Subcutaneous adipose tissue (tissue), 4 donors: ENCODE data around the gene WDR6. TPM values are rescaled to one million over a fixed set of nuclear protein-coding genes. Genes with fewer than 3 reads are reported as not detected.

Source experiments
- total RNA-seq, 4 donors: library from RNA; depleted of rRNA; stranded (reverse); fragments of >200 nt; gene quantifications; one replicate each; pipeline ENCODE4 v1.1.0, GENCODE V29; 2016
- TF ChIP-seq, protein P1 (sequence below): fragments of 450-650 bp; IDR thresholded peaks from one replicate; pipeline ENCODE4 v1.5.1; 2016; ENCODE audit warnings: low read depth, mild to moderate bottlenecking, control low read depth, antibody characterized with exemption, moderate library complexity

Gene WDR6
- total RNA-seq, 4 donors from 2014 or later, result 23.8 to 60.2 (median 56.0) TPM

DNA sequence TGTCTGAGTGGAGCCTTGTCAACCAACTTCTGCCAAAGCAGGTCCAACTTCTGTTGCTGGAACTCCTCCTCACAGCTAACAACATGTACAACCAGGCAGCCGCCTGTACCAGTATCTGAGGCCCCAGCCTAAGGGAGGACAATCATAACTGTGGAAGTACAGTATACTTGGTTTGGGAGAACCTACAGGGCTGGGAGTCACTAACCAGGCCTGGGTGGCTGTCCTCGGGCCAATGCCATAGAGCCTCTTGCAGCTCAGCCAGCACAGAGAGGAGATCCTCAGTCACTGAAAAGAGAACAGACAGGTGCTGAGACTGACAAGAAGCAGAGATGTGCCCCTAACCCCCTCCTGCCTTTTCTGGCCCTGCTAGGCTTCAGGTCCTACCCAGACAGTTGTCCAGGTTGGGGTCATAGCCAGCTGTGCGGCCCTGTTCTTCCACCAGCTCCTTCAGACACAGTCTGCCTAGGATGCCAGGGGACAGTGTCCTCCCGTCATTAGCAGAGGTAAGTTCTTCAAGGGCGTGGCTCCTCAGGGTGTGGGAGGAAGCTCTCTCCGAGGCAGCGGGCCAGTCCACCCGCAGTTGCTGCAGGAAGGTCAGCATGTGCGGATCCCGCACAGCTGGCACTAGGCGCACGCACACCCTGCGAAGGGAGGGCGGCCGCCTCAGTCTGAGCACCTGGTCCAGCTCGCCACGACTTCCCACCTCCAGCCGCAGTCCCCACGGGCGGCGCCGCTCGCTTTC, 10.2 kb downstream of the WDR6 start:
- TF ChIP-seq, protein P1, sequence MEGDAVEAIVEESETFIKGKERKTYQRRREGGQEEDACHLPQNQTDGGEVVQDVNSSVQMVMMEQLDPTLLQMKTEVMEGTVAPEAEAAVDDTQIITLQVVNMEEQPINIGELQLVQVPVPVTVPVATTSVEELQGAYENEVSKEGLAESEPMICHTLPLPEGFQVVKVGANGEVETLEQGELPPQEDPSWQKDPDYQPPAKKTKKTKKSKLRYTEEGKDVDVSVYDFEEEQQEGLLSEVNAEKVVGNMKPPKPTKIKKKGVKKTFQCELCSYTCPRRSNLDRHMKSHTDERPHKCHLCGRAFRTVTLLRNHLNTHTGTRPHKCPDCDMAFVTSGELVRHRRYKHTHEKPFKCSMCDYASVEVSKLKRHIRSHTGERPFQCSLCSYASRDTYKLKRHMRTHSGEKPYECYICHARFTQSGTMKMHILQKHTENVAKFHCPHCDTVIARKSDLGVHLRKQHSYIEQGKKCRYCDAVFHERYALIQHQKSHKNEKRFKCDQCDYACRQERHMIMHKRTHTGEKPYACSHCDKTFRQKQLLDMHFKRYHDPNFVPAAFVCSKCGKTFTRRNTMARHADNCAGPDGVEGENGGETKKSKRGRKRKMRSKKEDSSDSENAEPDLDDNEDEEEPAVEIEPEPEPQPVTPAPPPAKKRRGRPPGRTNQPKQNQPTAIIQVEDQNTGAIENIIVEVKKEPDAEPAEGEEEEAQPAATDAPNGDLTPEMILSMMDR, result no peak

- TF ChIP-seq, protein P1, result no peak
Measured at GRCh38 chr3:49017971-49018706, 10.9 kb downstream of the WDR6 start, which contains the start of gene DALRD3. Gene DALRD3, minus strand, starts transcription at chr3:49018580. Its CDS starts 16 bp downstream, at chr3:49018564.

DNA sequence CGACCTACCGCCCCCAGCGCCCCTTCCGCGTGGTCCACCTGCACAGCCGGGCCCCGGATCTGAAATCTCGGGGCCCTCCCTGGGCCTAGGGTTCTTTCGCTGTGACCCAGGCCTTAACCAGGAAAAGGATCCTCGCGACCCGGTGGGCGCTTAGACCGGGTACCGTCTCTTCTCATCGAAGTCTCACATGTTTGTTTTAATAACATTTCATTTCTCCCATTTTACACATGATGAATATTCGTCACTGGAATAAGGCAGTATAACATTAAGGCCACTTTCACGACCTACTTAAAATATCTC, 11.5 kb downstream of the WDR6 start:
- TF ChIP-seq, protein P1, result no peak

DNA sequence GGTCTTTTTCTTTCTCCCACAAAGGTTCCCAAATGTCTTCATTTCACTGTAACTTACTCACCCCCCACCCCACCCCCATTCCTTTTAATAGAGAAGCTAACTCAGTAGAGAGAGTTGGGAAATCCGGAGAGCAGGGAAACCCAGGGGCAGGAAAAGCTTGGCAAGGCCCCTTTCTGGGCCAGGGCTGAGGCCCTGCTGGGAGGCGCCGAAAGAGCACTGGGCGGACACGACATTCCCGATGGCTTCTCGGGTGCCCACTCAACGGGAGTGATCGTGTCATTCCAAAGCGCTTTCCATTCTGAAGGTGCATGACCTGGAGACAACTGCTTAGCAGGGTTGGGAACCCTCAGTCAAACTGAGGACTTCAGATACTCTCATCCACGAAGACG, 12.7 kb downstream of the WDR6 start:
- TF ChIP-seq, protein P1, result no peak

DNA sequence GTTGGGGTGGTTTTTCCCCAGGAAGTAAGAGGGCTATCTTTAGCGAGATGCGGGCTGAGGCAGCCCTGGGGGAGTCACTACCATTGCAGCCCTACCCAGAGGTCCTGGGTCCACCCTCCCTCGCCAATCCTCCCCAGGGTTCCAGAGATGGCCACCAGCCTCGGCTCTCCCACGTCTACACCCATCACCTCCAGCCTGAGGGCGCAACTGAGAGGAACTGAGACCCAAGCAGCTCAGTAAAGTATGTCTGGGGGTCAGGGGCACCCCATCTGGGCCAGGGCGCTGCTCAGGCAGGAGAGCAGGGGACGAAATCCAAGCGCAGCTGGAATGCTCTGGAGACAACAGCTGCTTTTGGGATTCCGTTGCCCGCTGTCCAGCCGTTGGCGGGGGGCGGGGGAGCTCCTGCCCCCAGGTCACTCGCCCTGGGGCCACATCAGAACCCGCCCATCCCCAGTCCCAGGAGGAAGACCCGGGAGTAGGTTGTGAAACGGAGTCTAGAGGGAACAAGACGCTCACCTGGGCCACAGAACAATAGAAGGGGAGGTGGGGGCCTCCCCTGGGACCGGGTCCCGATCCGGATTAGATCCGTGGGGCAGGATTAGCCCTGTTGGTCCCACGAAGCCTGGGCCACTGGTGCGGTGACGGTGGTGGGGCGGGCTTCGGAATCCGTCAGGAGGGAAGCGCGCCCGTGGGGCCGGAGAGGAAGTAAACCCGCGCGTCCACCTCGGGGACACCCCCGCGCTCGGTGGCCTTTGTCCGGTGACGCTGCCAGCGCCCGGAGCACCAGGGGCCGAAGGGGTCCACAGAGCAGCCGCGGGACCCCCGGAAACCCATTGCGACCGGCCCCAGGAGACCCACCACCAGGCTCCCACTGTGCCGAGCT, 13.4 kb downstream of the WDR6 start:
- TF ChIP-seq, protein P1, result no peak

DNA sequence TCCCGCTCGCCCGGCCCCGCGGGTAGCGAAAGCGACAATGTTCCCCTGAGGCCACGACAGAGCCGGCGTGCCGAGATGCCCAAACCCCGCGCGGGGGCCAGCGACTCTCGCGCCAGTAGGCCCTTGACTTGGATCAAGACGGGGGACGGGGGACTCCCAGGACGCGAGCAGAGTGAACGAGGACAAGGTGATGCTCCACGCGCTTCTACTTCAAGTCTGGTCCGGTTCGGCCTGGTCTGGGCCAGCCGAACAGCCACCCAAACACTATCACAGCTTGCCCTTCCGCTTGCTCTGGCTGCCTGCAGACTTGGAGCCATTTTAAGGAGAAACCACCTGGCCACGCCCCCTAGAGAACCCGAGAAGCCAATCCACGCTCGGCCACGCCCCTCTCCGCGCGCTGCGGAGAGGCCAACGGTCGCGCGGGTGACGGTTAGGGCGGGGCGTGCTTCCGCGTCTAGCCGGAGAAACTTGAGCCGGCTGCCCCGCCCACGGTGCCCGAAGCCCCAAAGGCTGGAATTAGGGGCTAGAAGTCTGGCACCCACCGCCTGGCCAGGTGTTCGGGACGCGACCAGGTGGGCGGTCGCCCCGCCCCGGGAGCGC, 14.1 kb downstream of the WDR6 start:
- TF ChIP-seq, protein P1, result no peak
